HFFc6 (cell line): Measurements from ENCODE around the gene DNAJB8. TPM values are rescaled to one million over a fixed set of nuclear protein-coding genes. Genes with fewer than 3 reads are reported as not detected.

Source experiments
- total RNA-seq, 6 experiments: library from RNA; stranded (reverse); fragmentation: NEBNext Ultra II Directional; extraction: Animal tissue kit (Norgen Biotek cat#: 25700); gene quantifications; 2 replicates in 1 of 6; 3 replicates in 5 of 6; pipeline ENCODE4 v1.2.3, GENCODE V29; 2021

Gene DNAJB8
- total RNA-seq, 6 experiments from 2014 or later, result not detected

Other genes starting within 250 kb of the DNAJB8 start
- 10 to 100 TPM; 71.0 to 97.5 (median 79.6) TPM for gene GATA2, start 26.3 kb upstream of the DNAJB8 start, total RNA-seq
- 100 to 1,000 TPM; 277 to 332 (median 315) TPM for gene RPN1, start 183.9 kb upstream of the DNAJB8 start, total RNA-seq